ENCODE results near the gene CHID1. TPM values are rescaled to one million over a fixed set of nuclear protein-coding genes. Genes with fewer than 3 reads are reported as not detected.
A peak's percentile ranks its signal among the peaks of the same experiment; 100 is the strongest.

CHID1 gene
- total RNA-seq, 4 donors from 2014 or later: 37.4 to 55.4 (median 47.2) TPM

- Histone ChIP-seq H3K36me3 (peaks cover 0 to 7% (median 5%) of the 10 kb centered on the region in 4 donors), H3K4me3 (no peak overlapping the region), H3K27ac (replicated peaks in 1 of 4) (peak overlapping the region; percentile 19 to 63 (median 54)), H3K27me3 (no peaks in the 10 kb centered on the region), H3K4me1 (peaks cover 47 to 80% (median 74%) of the 10 kb centered on the region in 4 donors), H3K9me3 (no peaks in the 10 kb centered on the region)
- 55% methylated on average over 4 of the region's 4 CpGs for WGBS
- DNase-seq (ENCODE audit: extremely low spot score): no peak
- intact Hi-C loops (cut with DNase I): no loop called here
- TF ChIP-seq POLR2AphosphoS5 (IDR thresholded peaks at IDR 0.05): peak; percentile 32 to 44
- TF ChIP-seq EP300 (IDR thresholded peaks at IDR 0.05): no peak
- no peak for TF ChIP-seq CTCF (IDR thresholded peaks at IDR 0.05)
These were observed 21.8 kb upstream of the CHID1 start for GRCh38 chr11:932435-932834.

- TF ChIP-seq EP300 (IDR thresholded peaks at IDR 0.05) (no peak), CTCF (IDR thresholded peaks at IDR 0.05) (no peak), POLR2AphosphoS5 (IDR thresholded peaks at IDR 0.05) (no peak), POLR2A (IDR thresholded peaks at IDR 0.05; ENCODE audit: low read depth) (no peak)
- WGBS: 54% methylated on average over 3 of the region's 3 CpGs
- no peak for DNase-seq (ENCODE audit: extremely low spot score)
- peaks cover 57 to 82% (median 80%) of the 10 kb centered on the region in 4 donors for H3K4me1 ChIP-seq
- no peak overlapping the region for H3K4me3 ChIP-seq
- H3K27me3 ChIP-seq: no peaks in the 10 kb centered on the region
- peaks cover 0 to 13% (median 7%) of the 10 kb centered on the region in 4 donors for H3K36me3 ChIP-seq
- intact Hi-C loops (cut with DNase I): no loop called here
- H3K9me3 ChIP-seq: no peaks in the 10 kb centered on the region
- H3K27ac ChIP-seq (replicated peaks in 1 of 4): peak overlapping the region; percentile 3 to 36 (median 11)
These were observed 20.8 kb upstream of the CHID1 start for GRCh38 chr11:931385-931784.

GRCh38 chr11:929405-929804, 18.8 kb upstream of the CHID1 start:
- Histone ChIP-seq H3K9me3 (no peaks in the 10 kb centered on the region), H3K27ac (replicated peaks in 1 of 4) (peak overlapping the region in 1 of 4 donors; percentile 13), H3K27me3 (no peaks in the 10 kb centered on the region), H3K4me3 (no peak overlapping the region), H3K4me1 (peaks cover 63 to 91% (median 90%) of the 10 kb centered on the region in 4 donors), H3K36me3 (peaks cover 0 to 13% (median 7%) of the 10 kb centered on the region in 4 donors)
- intact Hi-C loops (cut with DNase I): no loop called here
- no peak for DNase-seq (ENCODE audit: extremely low spot score)
- TF ChIP-seq CTCF (IDR thresholded peaks at IDR 0.05) (no peak), POLR2AphosphoS5 (IDR thresholded peaks at IDR 0.05) (no peak), POLR2A (IDR thresholded peaks at IDR 0.05; ENCODE audit: low read depth) (no peak), EP300 (IDR thresholded peaks at IDR 0.05) (no peak)
- WGBS: 92% methylated on average over 11 of the region's 11 CpGs

DNA sequence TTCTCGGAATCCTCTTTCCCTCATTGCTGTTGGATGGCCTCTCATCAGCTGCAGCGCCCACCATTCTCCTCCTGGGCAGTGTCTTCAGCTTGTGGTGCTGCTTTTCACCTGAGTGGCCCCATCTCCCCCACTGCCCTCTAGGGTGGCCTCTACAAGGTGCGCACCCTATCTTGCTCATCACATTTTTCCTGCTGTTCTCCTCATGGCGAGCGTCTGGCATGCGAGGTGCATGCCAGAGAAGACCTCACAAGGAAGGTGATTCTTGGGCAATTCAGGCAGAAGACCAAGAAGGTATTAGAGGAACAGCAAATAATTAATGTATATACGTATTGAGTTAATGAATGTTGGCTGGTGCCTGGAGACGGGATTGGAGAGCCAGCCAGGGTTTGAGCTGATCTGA, 18.2 kb upstream of the CHID1 start:
- H3K9me3 ChIP-seq: no peaks in the 10 kb centered on the region
- peak overlapping the region in 3 of 4 donors; percentile 13 to 26 (median 25) for H3K27ac ChIP-seq (replicated peaks in 1 of 4)
- no peak for TF ChIP-seq CTCF (IDR thresholded peaks at IDR 0.05)
- no peak for TF ChIP-seq POLR2AphosphoS5 (IDR thresholded peaks at IDR 0.05)
- TF ChIP-seq POLR2A (IDR thresholded peaks at IDR 0.05; ENCODE audit: low read depth): no peak
- TF ChIP-seq EP300 (IDR thresholded peaks at IDR 0.05): no peak
- WGBS: 83% methylated on average over 8 of the region's 8 CpGs
- no peak for DNase-seq (ENCODE audit: extremely low spot score)
- intact Hi-C loops (cut with DNase I): no loop called here
- peaks cover 0 to 13% (median 7%) of the 10 kb centered on the region in 4 donors for H3K36me3 ChIP-seq
- no peaks in the 10 kb centered on the region for H3K27me3 ChIP-seq
- peaks cover 61 to 88% (median 87%) of the 10 kb centered on the region in 4 donors for H3K4me1 ChIP-seq
- no peak overlapping the region for H3K4me3 ChIP-seq

DNA sequence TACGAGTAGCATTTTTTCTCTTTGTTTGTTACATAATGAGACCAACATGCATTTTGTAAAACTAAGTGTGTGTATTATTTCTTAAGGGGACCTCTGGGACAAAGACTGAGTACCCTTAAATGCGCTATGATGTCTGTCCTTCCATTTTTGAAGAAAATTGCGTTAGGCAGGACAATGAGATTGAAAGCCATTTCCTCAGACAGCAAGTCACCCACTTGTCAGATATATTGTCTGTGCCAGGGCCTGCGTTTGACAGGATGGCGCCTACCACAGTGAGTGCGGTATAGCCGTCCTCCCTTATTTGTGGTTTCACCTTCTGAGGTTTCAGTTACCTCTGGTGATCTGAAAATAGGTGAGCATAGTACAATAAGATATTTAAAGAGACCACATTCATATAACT, 17.3 kb upstream of the CHID1 start:
- 78% methylated on average over 7 of the region's 7 CpGs for WGBS
- H3K27me3 ChIP-seq: no peaks in the 10 kb centered on the region
- H3K4me1 ChIP-seq: peaks cover 52 to 79% (median 77%) of the 10 kb centered on the region in 4 donors
- no peak overlapping the region for H3K4me3 ChIP-seq
- TF ChIP-seq EP300 (IDR thresholded peaks at IDR 0.05) (no peak), CTCF (IDR thresholded peaks at IDR 0.05) (no peak), POLR2AphosphoS5 (IDR thresholded peaks at IDR 0.05) (no peak), POLR2A (IDR thresholded peaks at IDR 0.05; ENCODE audit: low read depth) (no peak)
- H3K27ac ChIP-seq (replicated peaks in 1 of 4): no peak overlapping the region
- DNase-seq (ENCODE audit: extremely low spot score): no peak
- peaks cover 0 to 13% (median 7%) of the 10 kb centered on the region in 4 donors for H3K36me3 ChIP-seq
- intact Hi-C loops (cut with DNase I): loop anchor here (2.0 kb wide), 1 partner anchor 83 kb away; no protein-coding TSS in a partner anchor
- no peaks in the 10 kb centered on the region for H3K9me3 ChIP-seq

All from esophagus muscularis mucosa (tissue), 4 donors.